ENCODE results near the gene RFC4. TPM values are rescaled to one million over a fixed set of nuclear protein-coding genes. Genes with fewer than 3 reads are reported as not detected.
"Not testable (repeated sequence)": the region's sequence is repeated elsewhere in the genome, so short reads cannot be mapped to it uniquely, and the experiment has no call there.

RFC4 gene
- total RNA-seq (ENCODE audit: unreplicated experiment) = 36.3 TPM
- long read RNA-seq, transcript RFC4-201 (11 exons, 1,384 nt) = major isoform, 13 of 29 reads
- long read RNA-seq, transcript RFC4-202 (11 exons, 1,448 nt) = minor isoform, 12 of 29 reads
- long read RNA-seq, partial matches to known transcripts = 0 of 29 reads
- long read RNA-seq, other reads (novel, unspliced or antisense) = 4 of 29 reads

GRCh38 chr3:186806089-186807055, at the start of gene RFC4:
Gene RFC4 (minus strand): TSS chr3:186806482. CDS start chr3:186804713, 1,769 bp downstream.
- no peak for TF ChIP-seq CTCF (IDR thresholded peaks at IDR 0.05; ENCODE audit: partially characterized antibody, unreplicated experiment)
- no peaks in the 10 kb centered on the region for H3K36me3 Mint-ChIP-seq (ENCODE audit: unreplicated experiment)
- H3K27ac Mint-ChIP-seq (ENCODE audit: unreplicated experiment) = peak within 1 kb of the TSS; percentile 72
- no peaks in the 10 kb centered on the region for H3K4me1 Mint-ChIP-seq (ENCODE audit: low read depth, unreplicated experiment)
- peak within 1 kb of the TSS; percentile 90 for H3K4me3 Mint-ChIP-seq (ENCODE audit: unreplicated experiment)
- DNase-seq = peak; percentile 86
- no peaks in the 10 kb centered on the region for H3K9me3 Mint-ChIP-seq (ENCODE audit: unreplicated experiment)
- no peaks in the 10 kb centered on the region for H3K27me3 Mint-ChIP-seq (ENCODE audit: unreplicated experiment)

- peaks cover 4% of the 10 kb centered on the region for H3K36me3 Mint-ChIP-seq (ENCODE audit: unreplicated experiment)
- H3K27me3 Mint-ChIP-seq (ENCODE audit: unreplicated experiment) = peaks cover 1% of the 10 kb centered on the region
- no peak for TF ChIP-seq CTCF (IDR thresholded peaks at IDR 0.05; ENCODE audit: partially characterized antibody, unreplicated experiment)
- H3K27ac Mint-ChIP-seq (ENCODE audit: unreplicated experiment) = no peak overlapping the region
- no peaks in the 10 kb centered on the region for H3K4me1 Mint-ChIP-seq (ENCODE audit: low read depth, unreplicated experiment)
- no peak for DNase-seq
- H3K9me3 Mint-ChIP-seq (ENCODE audit: unreplicated experiment) = peaks cover 3% of the 10 kb centered on the region
- H3K4me3 Mint-ChIP-seq (ENCODE audit: unreplicated experiment) = no peak overlapping the region
Measured at GRCh38 chr3:186854954-186855353, 48.7 kb upstream of the RFC4 start.

- Mint-ChIP-seq H3K27me3 (ENCODE audit: unreplicated experiment) (no peaks in the 10 kb centered on the region), H3K36me3 (ENCODE audit: unreplicated experiment) (no peaks in the 10 kb centered on the region), H3K4me3 (ENCODE audit: unreplicated experiment) (no peak overlapping the region), H3K9me3 (ENCODE audit: unreplicated experiment) (peaks cover 1% of the 10 kb centered on the region), H3K4me1 (ENCODE audit: low read depth, unreplicated experiment) (no peaks in the 10 kb centered on the region), H3K27ac (ENCODE audit: unreplicated experiment) (no peak overlapping the region)
- no peak for TF ChIP-seq CTCF (IDR thresholded peaks at IDR 0.05; ENCODE audit: partially characterized antibody, unreplicated experiment)
- no peak for DNase-seq
Measured at GRCh38 chr3:186854146-186854545, 47.9 kb upstream of the RFC4 start.

GRCh38 chr3:186852994-186853393, 46.7 kb upstream of the RFC4 start:
- H3K36me3 Mint-ChIP-seq (ENCODE audit: unreplicated experiment) = no peaks in the 10 kb centered on the region
- TF ChIP-seq CTCF (IDR thresholded peaks at IDR 0.05; ENCODE audit: partially characterized antibody, unreplicated experiment) = no peak
- peaks cover 1% of the 10 kb centered on the region for H3K9me3 Mint-ChIP-seq (ENCODE audit: unreplicated experiment)

GRCh38 chr3:186851835-186852234, 45.6 kb upstream of the RFC4 start:
- H3K9me3 Mint-ChIP-seq (ENCODE audit: unreplicated experiment); DNase-seq; H3K27ac Mint-ChIP-seq (ENCODE audit: unreplicated experiment); H3K27me3 Mint-ChIP-seq (ENCODE audit: unreplicated experiment); H3K4me3 Mint-ChIP-seq (ENCODE audit: unreplicated experiment); H3K36me3 Mint-ChIP-seq (ENCODE audit: unreplicated experiment); H3K4me1 Mint-ChIP-seq (ENCODE audit: low read depth, unreplicated experiment): not testable (repeated sequence)

More at GRCh38 chr3:186852994-186853393, 46.7 kb upstream of the RFC4 start:
- H3K27ac Mint-ChIP-seq (ENCODE audit: unreplicated experiment) = no peak overlapping the region
- H3K4me3 Mint-ChIP-seq (ENCODE audit: unreplicated experiment) = no peak overlapping the region
- no peak for DNase-seq
- H3K27me3 Mint-ChIP-seq (ENCODE audit: unreplicated experiment) = no peaks in the 10 kb centered on the region
- H3K4me1 Mint-ChIP-seq (ENCODE audit: low read depth, unreplicated experiment) = no peaks in the 10 kb centered on the region

Measured in glutamatergic neuron (in vitro differentiated cells).